Tibial artery (tissue), 4 donors: ENCODE results near the gene EDAR.

Experiments
- DNase-seq, 2 donors: peaks; one replicate each; pipeline ENCODE4 v3.0.0-alpha.2; 2019
- H3K27ac ChIP-seq, 2 donors: fragments of 200-600 bp; sonication (generic) in 1 of 2; 1 replicate in 1 of 2; 2 replicates in 1 of 2; pipeline ENCODE4 v1.5.1; 2018 to 2019; ENCODE audit warnings: mild to moderate bottlenecking in 1 of 2
- H3K27me3 ChIP-seq, 2 donors: fragments of 200-600 bp; sonication (generic) in 1 of 2; one replicate each; pipeline versions ENCODE4 v1.5.1 to v1.6.0; 2016 to 2019
- H3K36me3 ChIP-seq, 3 donors: fragments of 200-600 bp; sonication (generic) in 2 of 3; one replicate each; pipeline ENCODE4 v1.5.1; 2016 to 2019; ENCODE audit warnings: mild to moderate bottlenecking in 2 of 3
- H3K4me1 ChIP-seq, 4 donors: fragments of 200-600 bp; sonication (generic) in 2 of 4; 1 replicate in 3 of 4; 2 replicates in 1 of 4; pipeline ENCODE4 v1.5.1; 2016 to 2019
- H3K4me3 ChIP-seq, 2 donors: fragments of 200-600 bp; sonication (generic) in 1 of 2; 1 replicate in 1 of 2; 2 replicates in 1 of 2; pipeline ENCODE4 v1.5.1; 2018 to 2019; ENCODE audit warnings: mild to moderate bottlenecking in 2 of 2
- H3K9me3 ChIP-seq, 3 donors: fragments of 200-600 bp; sonication (generic) in 1 of 3; one replicate each; pipeline ENCODE4 v1.5.1; 2016 to 2019
- intact Hi-C: fragments of 100-400 bp; cut with DNase I; formaldehyde crosslinking; loops from one replicate; pipeline ENCODE4 v1.15.0; 2023; ENCODE audit warnings: low total_unique reads
- TF ChIP-seq, protein P1 (sequence below), 2 experiments: fragments of 200-600 bp in 1 of 2; fragments of 450-650 bp in 1 of 2; IDR thresholded peaks; one replicate each; pipeline ENCODE4 v1.5.1; 2017 to 2019; ENCODE audit warnings: antibody characterized with exemption in 2 of 2, mild to moderate bottlenecking in 1 of 2, moderate library complexity in 1 of 2

EDAR gene

DNA sequence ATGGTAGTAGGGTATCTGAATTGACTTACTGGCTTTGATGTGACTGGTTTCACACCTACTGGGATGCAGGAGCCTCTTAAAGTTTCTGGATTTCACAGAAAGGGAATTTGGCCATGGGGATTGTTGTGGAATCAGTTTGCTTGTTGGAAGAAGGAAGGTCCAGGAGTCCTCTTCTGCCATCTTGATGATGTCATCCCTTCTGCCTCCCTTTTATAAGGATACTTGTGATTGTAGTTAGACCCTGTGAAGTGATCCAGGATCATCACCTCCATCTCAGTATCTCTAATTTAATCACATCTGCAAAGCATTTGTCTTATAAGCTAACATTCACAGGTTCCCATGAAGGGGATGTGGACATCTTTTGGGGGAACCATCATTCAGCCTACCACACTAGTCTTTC, 123.0 kb downstream of the EDAR start:
- H3K36me3 ChIP-seq = peaks cover 0 to 5% (median 0%) of the 10 kb centered on the region in 3 donors
- intact Hi-C loops = no loop called here
- no peak for DNase-seq
- no peaks in the 10 kb centered on the region for H3K27me3 ChIP-seq
- no peaks in the 10 kb centered on the region for H3K4me1 ChIP-seq
- TF ChIP-seq, protein P1, sequence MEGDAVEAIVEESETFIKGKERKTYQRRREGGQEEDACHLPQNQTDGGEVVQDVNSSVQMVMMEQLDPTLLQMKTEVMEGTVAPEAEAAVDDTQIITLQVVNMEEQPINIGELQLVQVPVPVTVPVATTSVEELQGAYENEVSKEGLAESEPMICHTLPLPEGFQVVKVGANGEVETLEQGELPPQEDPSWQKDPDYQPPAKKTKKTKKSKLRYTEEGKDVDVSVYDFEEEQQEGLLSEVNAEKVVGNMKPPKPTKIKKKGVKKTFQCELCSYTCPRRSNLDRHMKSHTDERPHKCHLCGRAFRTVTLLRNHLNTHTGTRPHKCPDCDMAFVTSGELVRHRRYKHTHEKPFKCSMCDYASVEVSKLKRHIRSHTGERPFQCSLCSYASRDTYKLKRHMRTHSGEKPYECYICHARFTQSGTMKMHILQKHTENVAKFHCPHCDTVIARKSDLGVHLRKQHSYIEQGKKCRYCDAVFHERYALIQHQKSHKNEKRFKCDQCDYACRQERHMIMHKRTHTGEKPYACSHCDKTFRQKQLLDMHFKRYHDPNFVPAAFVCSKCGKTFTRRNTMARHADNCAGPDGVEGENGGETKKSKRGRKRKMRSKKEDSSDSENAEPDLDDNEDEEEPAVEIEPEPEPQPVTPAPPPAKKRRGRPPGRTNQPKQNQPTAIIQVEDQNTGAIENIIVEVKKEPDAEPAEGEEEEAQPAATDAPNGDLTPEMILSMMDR (IDR thresholded peaks at IDR 0.05) = no peak
- no peak overlapping the region for H3K4me3 ChIP-seq
- peaks cover 0 to 18% (median 16%) of the 10 kb centered on the region in 3 donors for H3K9me3 ChIP-seq
- no peak overlapping the region for H3K27ac ChIP-seq

DNA sequence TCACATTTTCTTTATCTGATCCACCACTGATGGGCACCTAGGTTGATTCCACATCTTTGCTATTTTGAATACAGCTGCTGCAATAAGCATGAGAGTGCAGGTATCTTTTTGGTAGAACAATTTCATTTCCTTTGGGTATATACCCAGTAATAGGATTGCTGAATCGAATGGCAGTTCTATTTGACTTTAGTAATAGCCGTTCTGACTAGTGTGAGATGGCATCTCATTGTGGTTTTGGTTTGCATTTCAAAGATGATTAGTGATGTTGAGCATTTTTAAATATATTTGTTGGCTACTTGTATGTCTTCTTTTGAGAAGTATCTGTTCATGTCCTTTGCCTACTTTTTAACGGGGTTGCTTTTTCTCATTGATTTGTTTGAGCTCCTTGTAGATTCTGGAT, 130.1 kb downstream of the EDAR start:
- Histone ChIP-seq H3K27me3 (no peaks in the 10 kb centered on the region), H3K9me3 (no peaks in the 10 kb centered on the region), H3K4me1 (no peaks in the 10 kb centered on the region), H3K36me3 (no peaks in the 10 kb centered on the region), H3K27ac (no peak overlapping the region), H3K4me3 (no peak overlapping the region)
- intact Hi-C loops = no loop called here
- no peak for DNase-seq
- TF ChIP-seq, protein P1 (IDR thresholded peaks at IDR 0.05) = no peak

DNA sequence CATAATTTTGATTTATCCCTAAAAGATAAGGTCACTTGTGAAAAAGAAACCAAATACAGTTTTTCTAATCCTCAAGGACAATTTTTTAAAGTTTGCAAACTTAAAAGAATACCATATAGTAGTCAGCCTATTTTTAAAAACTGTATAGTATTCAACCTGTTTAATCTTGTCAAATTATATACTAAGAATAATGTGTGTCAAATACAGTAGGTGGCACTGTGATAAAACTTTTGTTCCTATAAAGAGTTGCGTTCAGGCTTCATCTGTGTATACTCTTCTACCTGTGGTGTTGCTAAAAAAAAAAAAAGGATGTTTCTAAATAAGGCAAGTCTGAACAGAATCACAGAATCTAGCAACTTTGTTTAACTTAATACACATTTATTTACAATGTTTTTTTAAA, 133.8 kb downstream of the EDAR start:
- TF ChIP-seq, protein P1 (IDR thresholded peaks at IDR 0.05) = no peak
- intact Hi-C loops = no loop called here
- H3K9me3 ChIP-seq = no peaks in the 10 kb centered on the region
- no peak overlapping the region for H3K27ac ChIP-seq
- no peaks in the 10 kb centered on the region for H3K27me3 ChIP-seq
- no peak overlapping the region for H3K4me3 ChIP-seq
- peaks cover 0 to 7% (median 0%) of the 10 kb centered on the region in 3 donors for H3K36me3 ChIP-seq
- H3K4me1 ChIP-seq = no peaks in the 10 kb centered on the region
- no peak for DNase-seq

DNA sequence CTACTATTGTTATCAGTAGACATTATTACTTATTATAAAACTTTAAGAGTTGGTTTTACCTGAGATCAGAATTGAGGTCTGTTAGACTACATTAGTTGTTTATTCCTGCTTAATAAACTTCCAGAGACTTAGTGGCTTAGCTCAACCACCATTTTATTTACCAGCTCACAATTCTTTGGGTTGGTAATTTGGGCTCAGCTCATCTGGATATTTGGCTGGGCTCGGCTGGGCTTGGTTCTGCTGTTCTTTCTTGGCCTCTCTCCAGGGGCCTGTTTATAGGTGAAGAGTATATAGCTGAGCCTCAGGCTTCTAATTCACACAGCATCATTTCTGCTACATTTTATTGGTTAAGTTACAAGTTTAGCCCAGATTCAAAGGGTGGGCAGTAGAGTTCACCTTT, 134.5 kb downstream of the EDAR start:
- intact Hi-C loops = no loop called here
- no peaks in the 10 kb centered on the region for H3K27me3 ChIP-seq
- peaks cover 0 to 8% (median 0%) of the 10 kb centered on the region in 3 donors for H3K36me3 ChIP-seq
- H3K4me1 ChIP-seq = no peaks in the 10 kb centered on the region
- H3K9me3 ChIP-seq = no peaks in the 10 kb centered on the region
- H3K27ac ChIP-seq = no peak overlapping the region
- TF ChIP-seq, protein P1 (IDR thresholded peaks at IDR 0.05) = no peak
- no peak for DNase-seq
- no peak overlapping the region for H3K4me3 ChIP-seq

DNA sequence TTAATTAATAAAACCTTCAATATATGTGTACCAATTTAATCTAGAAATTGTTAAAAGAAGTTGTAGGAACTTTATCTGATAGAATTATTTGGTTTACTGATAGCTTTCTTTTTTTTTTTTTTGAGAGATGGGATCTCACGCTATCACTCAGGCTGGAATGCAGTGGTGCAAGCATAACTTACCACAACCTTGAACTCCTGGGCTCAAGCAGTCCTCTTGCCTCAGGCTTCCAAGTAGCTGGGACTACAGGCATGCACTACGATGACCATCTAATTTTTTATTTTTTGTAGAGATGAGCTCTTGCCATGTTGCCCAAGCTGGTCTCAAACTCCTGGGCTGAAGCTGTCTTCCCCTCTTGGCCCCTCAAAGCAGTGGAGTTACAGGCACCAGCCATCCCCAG, 135.6 kb downstream of the EDAR start:
- TF ChIP-seq, protein P1 (IDR thresholded peaks at IDR 0.05) = no peak
- Histone ChIP-seq H3K4me3 (no peak overlapping the region), H3K27ac (no peak overlapping the region), H3K4me1 (no peaks in the 10 kb centered on the region), H3K27me3 (no peaks in the 10 kb centered on the region), H3K9me3 (no peaks in the 10 kb centered on the region), H3K36me3 (peaks cover 0 to 8% (median 0%) of the 10 kb centered on the region in 3 donors)
- no peak for DNase-seq
- intact Hi-C loops = no loop called here

DNA sequence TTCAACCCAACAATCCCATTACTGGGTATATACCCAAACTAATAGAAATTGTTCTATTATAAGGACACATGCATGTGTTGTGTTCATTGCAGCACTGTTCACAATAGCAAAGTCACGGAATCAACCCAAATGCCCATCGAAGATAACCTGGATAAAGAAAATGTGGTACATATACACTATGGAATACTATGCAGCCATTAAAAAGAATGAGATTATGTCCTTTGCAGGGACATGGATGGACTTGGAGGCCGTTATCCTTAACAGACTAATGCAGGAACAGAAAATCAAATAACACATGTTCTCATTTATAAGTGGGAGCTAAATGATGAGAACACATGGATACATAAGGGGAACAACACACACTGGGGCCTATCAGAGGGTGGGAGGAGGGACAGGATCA, 136.6 kb downstream of the EDAR start:
- Histone ChIP-seq H3K36me3 (peaks cover 0 to 8% (median 0%) of the 10 kb centered on the region in 3 donors), H3K9me3 (no peaks in the 10 kb centered on the region), H3K27me3 (no peaks in the 10 kb centered on the region), H3K27ac (no peak overlapping the region), H3K4me1 (no peaks in the 10 kb centered on the region), H3K4me3 (no peak overlapping the region)
- TF ChIP-seq, protein P1 (IDR thresholded peaks at IDR 0.05) = no peak
- no peak for DNase-seq
- intact Hi-C loops = no loop called here
